Common myeloid progenitor, CD34-positive (primary cell): Measurements from ENCODE around the gene EAF1.
"Not testable (repeated sequence)": the region's sequence is repeated elsewhere in the genome, so short reads cannot be mapped to it uniquely, and the experiment has no call there.

ENCODE experiments used
- CTCF ChIA-PET: fragments of 350-600 bp; sonication (Branson Sonifier 250); formaldehyde crosslinking; loops from one replicate; lab custom pipeline; 2021; ENCODE audit warnings: antibody characterized with exemption; lab: Charles Lee
- POLR2A ChIA-PET: fragments of 350-600 bp; sonication (Branson Sonifier 250); formaldehyde crosslinking; loops from one replicate; lab custom pipeline; 2021; ENCODE audit warnings: antibody characterized with exemption; lab: Charles Lee
- DNase-seq, 3 donors: peaks; one replicate each; pipeline versions ENCODE4 v3.0.0 to v3.0.0-alpha.2; 2013
- H3K27ac ChIP-seq, 2 experiments: 1 replicate in 1 of 2; 2 replicates in 1 of 2; pipeline ENCODE4 v1.7.0; 2013; ENCODE audit warnings: inconsistent platforms in 2 of 2, low read length in 2 of 2, mild to moderate bottlenecking in 2 of 2, low read depth in 1 of 2, moderate library complexity in 1 of 2; ENCODE audit not compliant: severe bottlenecking in 2 of 2, insufficient read depth in 1 of 2, poor library complexity in 1 of 2
- H3K27me3 ChIP-seq, 5 experiments: replicated peaks in 2 of 5; 1 replicate in 3 of 5; 2 replicates in 2 of 5; pipeline versions ENCODE4 v1.6.1 to v1.7.0; 2013; ENCODE audit warnings: low read length in 4 of 5, mild to moderate bottlenecking in 2 of 5, moderate library complexity in 2 of 5, inconsistent platforms in 1 of 5; ENCODE audit not compliant: insufficient read depth in 5 of 5, control insufficient read depth in 4 of 5
- H3K36me3 ChIP-seq, 4 experiments: 1 replicate in 2 of 4; 2 replicates in 2 of 4; pipeline versions ENCODE4 v1.6.1 to v1.7.0; 2013; ENCODE audit warnings: low read length in 3 of 4, control low read depth in 1 of 4, mild to moderate bottlenecking in 1 of 4; ENCODE audit not compliant: control insufficient read depth in 4 of 4, insufficient read depth in 4 of 4
- H3K4me1 ChIP-seq, 4 experiments: 1 replicate in 3 of 4; 2 replicates in 1 of 4; pipeline versions ENCODE4 v1.6.1 to v1.7.1; 2013; ENCODE audit warnings: low read length in 3 of 4, mild to moderate bottlenecking in 3 of 4, control low read depth in 1 of 4, inconsistent platforms in 1 of 4, moderate library complexity in 1 of 4; ENCODE audit not compliant: control insufficient read depth in 4 of 4, insufficient read depth in 4 of 4; ENCODE audit errors: control extremely low read depth in 1 of 4
- H3K4me3 ChIP-seq, 7 experiments: 1 replicate in 4 of 7; 2 replicates in 3 of 7; pipeline versions ENCODE4 v1.5.1 to v1.7.0; 2013; ENCODE audit warnings: mild to moderate bottlenecking in 7 of 7, low read length in 6 of 7, moderate library complexity in 6 of 7, inconsistent platforms in 2 of 7, low read depth in 2 of 7, control low read depth in 1 of 7; ENCODE audit not compliant: insufficient read depth in 4 of 7, control insufficient read depth in 1 of 7; ENCODE audit errors: extremely low read depth in 1 of 7
- H3K9me3 ChIP-seq, 5 experiments: 1 replicate in 4 of 5; 2 replicates in 1 of 5; pipeline versions ENCODE4 v1.6.1 to v1.7.1; 2013; ENCODE audit warnings: low read length in 4 of 5, mild to moderate bottlenecking in 2 of 5, inconsistent platforms in 1 of 5, low read depth in 1 of 5, moderate library complexity in 1 of 5; ENCODE audit not compliant: control insufficient read depth in 4 of 5, insufficient read depth in 2 of 5; ENCODE audit errors: control extremely low read depth in 1 of 5
- WGBS: methylation state at CpG from one replicate; pipeline ENCODE4 v1.1.5; 2013; ENCODE audit not compliant: insufficient coverage; 5-methylcytosine and 5-hydroxymethylcytosine counted together

The EAF1 gene

GRCh38 chr3:15391007-15391406 is 36.4 kb upstream of the EAF1 start:
- Histone ChIP-seq H3K9me3 (peaks cover 0 to 9% (median 5%) of the 10 kb centered on the region in 5 experiments), H3K4me1 (no peaks in the 10 kb centered on the region), H3K36me3 (no peaks in the 10 kb centered on the region), H3K4me3 (no peak overlapping the region), H3K27ac (no peak overlapping the region), H3K27me3 (no peaks in the 10 kb centered on the region)
- WGBS: 91% methylated on average over 4 of the region's 5 CpGs
- ChIA-PET POLR2A (no interaction called here), CTCF (interaction anchor here (1.1 kb wide), 2 partner anchors 12 to 13 kb away, joined by 3 read pairs; no protein-coding TSS in a partner anchor)
- no peak for DNase-seq

GRCh38 chr3:15393252-15393651 is 34.1 kb upstream of the EAF1 start:
- H3K4me3 ChIP-seq, H3K4me1 ChIP-seq, H3K27ac ChIP-seq, H3K9me3 ChIP-seq, POLR2A ChIA-PET, CTCF ChIA-PET, H3K36me3 ChIP-seq, H3K27me3 ChIP-seq, DNase-seq: not testable (repeated sequence)
- WGBS: no CpG with 5 or more reads among the region's 2 CpGs

- H3K4me3 ChIP-seq, H3K27me3 ChIP-seq, POLR2A ChIA-PET, H3K27ac ChIP-seq, H3K9me3 ChIP-seq, H3K4me1 ChIP-seq, H3K36me3 ChIP-seq: not testable (repeated sequence)
- CTCF ChIA-PET: interaction anchor here (0.7 to 4.8 kb wide), 5 partner anchors 22 to 198 kb away, joined by 3 to 30 read pairs (median 3); no protein-coding TSS in a partner anchor
- peak in 2 of 3 donors; percentile 46 to 49 for DNase-seq
- WGBS: 90% methylated on average over 2 of the region's 3 CpGs
These were observed 28.7 kb upstream of the EAF1 start for GRCh38 chr3:15398731-15399133.

- no peak for DNase-seq
- ChIA-PET POLR2A (no interaction called here), CTCF (interaction anchor here (0.8 to 4.8 kb wide), 4 partner anchors 21 to 197 kb away, joined by 3 to 30 read pairs (median 6); partner anchors contain the start of gene SH3BP5)
- no peak overlapping the region for H3K27ac ChIP-seq
- no peaks in the 10 kb centered on the region for H3K27me3 ChIP-seq
- no peaks in the 10 kb centered on the region for H3K4me1 ChIP-seq
- WGBS: 93% methylated on average over 3 of the region's 5 CpGs
- peaks cover 0 to 5% (median 0%) of the 10 kb centered on the region in 4 experiments for H3K36me3 ChIP-seq
- peaks cover 0 to 9% (median 4%) of the 10 kb centered on the region in 5 experiments for H3K9me3 ChIP-seq
- no peak overlapping the region for H3K4me3 ChIP-seq
These were observed 27.4 kb upstream of the EAF1 start for GRCh38 chr3:15399970-15400369.

- ChIA-PET POLR2A (no interaction called here), CTCF (interaction anchor here (1.0 to 1.8 kb wide), 4 partner anchors 23 to 284 kb away, joined by 3 to 5 read pairs (median 3); no protein-coding TSS in a partner anchor)
- Histone ChIP-seq H3K27me3 (no peaks in the 10 kb centered on the region), H3K4me1 (no peaks in the 10 kb centered on the region), H3K27ac (no peak overlapping the region), H3K4me3 (no peak overlapping the region), H3K36me3 (peaks cover 0 to 2% (median 0%) of the 10 kb centered on the region in 4 experiments), H3K9me3 (peaks cover 0 to 9% (median 4%) of the 10 kb centered on the region in 5 experiments)
- DNase-seq: no peak
- 96% methylated on average over 4 of the region's 4 CpGs for WGBS
These were observed 25.5 kb upstream of the EAF1 start for GRCh38 chr3:15401936-15402335.

- H3K4me1 ChIP-seq: no peaks in the 10 kb centered on the region
- no peaks in the 10 kb centered on the region for H3K27me3 ChIP-seq
- CTCF ChIA-PET: interaction anchor here (0.9 to 3.6 kb wide), 7 partner anchors 22 to 286 kb away, joined by 3 to 26 read pairs (median 4); partner anchors contain the start of gene CAPN7
- POLR2A ChIA-PET: no interaction called here
- no peak overlapping the region for H3K4me3 ChIP-seq
- H3K9me3 ChIP-seq: no peaks in the 10 kb centered on the region
- H3K36me3 ChIP-seq: peaks cover 0 to 8% (median under 1%) of the 10 kb centered on the region in 4 experiments
- 100% methylated on average over 1 of the region's 3 CpGs for WGBS
- DNase-seq: no peak
- no peak overlapping the region for H3K27ac ChIP-seq
These were observed 23.9 kb upstream of the EAF1 start for GRCh38 chr3:15403495-15403894.

- no peak overlapping the region for H3K27ac ChIP-seq
- no peaks in the 10 kb centered on the region for H3K4me1 ChIP-seq
- ChIA-PET POLR2A (no interaction called here), CTCF (interaction anchor here (1.0 to 3.6 kb wide), 9 partner anchors 13 to 200 kb away, joined by 3 to 47 read pairs (median 8); partner anchors contain the start of gene CAPN7)
- DNase-seq: no peak
- H3K27me3 ChIP-seq: no peaks in the 10 kb centered on the region
- peaks cover 0 to 11% (median 3%) of the 10 kb centered on the region in 4 experiments for H3K36me3 ChIP-seq
- 100% methylated on average over 3 of the region's 3 CpGs for WGBS
- H3K9me3 ChIP-seq: no peaks in the 10 kb centered on the region
- no peak overlapping the region for H3K4me3 ChIP-seq
These were observed 23.4 kb upstream of the EAF1 start for GRCh38 chr3:15403965-15404364.
